HG02938 (cell line): ENCODE results near the gene NET1.
"Not testable (repeated sequence)": the region's sequence is repeated elsewhere in the genome, so short reads cannot be mapped to it uniquely, and the experiment has no call there.

Experiments used
- ATAC-seq: cut with Tn5 transposase; IDR thresholded peaks from one replicate; pipeline ENCODE4 v1.9.1; 2021; ENCODE audit warnings: mild to moderate bottlenecking, moderate library complexity; ENCODE audit not compliant: unreplicated experiment

The NET1 gene

GRCh38 chr10:5461914-5462840 is 49.8 kb downstream of the NET1 start:
- no peak for ATAC-seq

GRCh38 chr10:5462841-5463293 is 50.5 kb downstream of the NET1 start:
- no peak for ATAC-seq

- ATAC-seq: no peak
Observed at GRCh38 chr10:5464546-5464945, 52.2 kb downstream of the NET1 start.

- ATAC-seq: no peak
Observed at GRCh38 chr10:5465976-5466450, 53.7 kb downstream of the NET1 start.

- ATAC-seq: no peak
Observed at GRCh38 chr10:5466451-5467206, 54.3 kb downstream of the NET1 start.

GRCh38 chr10:5467207-5467535 is 54.8 kb downstream of the NET1 start:
- no peak for ATAC-seq

- no peak for ATAC-seq
Observed at GRCh38 chr10:5467634-5468255, 55.4 kb downstream of the NET1 start.

- ATAC-seq: no peak
Observed at GRCh38 chr10:5468262-5469106, 56.1 kb downstream of the NET1 start.

GRCh38 chr10:5469353-5470061 is 57.1 kb downstream of the NET1 start:
- no peak for ATAC-seq

GRCh38 chr10:5470062-5470751 is 57.9 kb downstream of the NET1 start:
- ATAC-seq: no peak

- ATAC-seq: not testable (repeated sequence)
Observed at GRCh38 chr10:5474642-5475041, 62.3 kb downstream of the NET1 start.

- not testable (repeated sequence) for ATAC-seq
Observed at GRCh38 chr10:5475088-5475487, 62.7 kb downstream of the NET1 start.

GRCh38 chr10:5475974-5476807 is 63.8 kb downstream of the NET1 start:
- not testable (repeated sequence) for ATAC-seq

- ATAC-seq: no peak
Observed at GRCh38 chr10:5476918-5477525, 64.7 kb downstream of the NET1 start.

GRCh38 chr10:5477948-5478693 is 65.8 kb downstream of the NET1 start:
- no peak for ATAC-seq

GRCh38 chr10:5478694-5479305 is 66.4 kb downstream of the NET1 start:
- no peak for ATAC-seq
